Tibial artery (tissue), 4 donors: ENCODE data around the gene AFF4.

Experiments
- DNase-seq, 2 donors: peaks; one replicate each; pipeline ENCODE4 v3.0.0-alpha.2; 2019
- H3K27ac ChIP-seq, 2 donors: fragments of 200-600 bp; sonication (generic) in 1 of 2; 1 replicate in 1 of 2; 2 replicates in 1 of 2; pipeline ENCODE4 v1.5.1; 2018 to 2019; ENCODE audit warnings: mild to moderate bottlenecking in 1 of 2
- H3K27me3 ChIP-seq, 2 donors: fragments of 200-600 bp; sonication (generic) in 1 of 2; one replicate each; pipeline versions ENCODE4 v1.5.1 to v1.6.0; 2016 to 2019
- H3K36me3 ChIP-seq, 3 donors: fragments of 200-600 bp; sonication (generic) in 2 of 3; one replicate each; pipeline ENCODE4 v1.5.1; 2016 to 2019; ENCODE audit warnings: mild to moderate bottlenecking in 2 of 3
- H3K4me1 ChIP-seq, 4 donors: fragments of 200-600 bp; sonication (generic) in 2 of 4; 1 replicate in 3 of 4; 2 replicates in 1 of 4; pipeline ENCODE4 v1.5.1; 2016 to 2019
- H3K4me3 ChIP-seq, 2 donors: fragments of 200-600 bp; sonication (generic) in 1 of 2; 1 replicate in 1 of 2; 2 replicates in 1 of 2; pipeline ENCODE4 v1.5.1; 2018 to 2019; ENCODE audit warnings: mild to moderate bottlenecking in 2 of 2
- H3K9me3 ChIP-seq, 3 donors: fragments of 200-600 bp; sonication (generic) in 1 of 3; one replicate each; pipeline ENCODE4 v1.5.1; 2016 to 2019
- intact Hi-C: fragments of 100-400 bp; cut with DNase I; formaldehyde crosslinking; loops from one replicate; pipeline ENCODE4 v1.15.0; 2023; ENCODE audit warnings: low total_unique reads
- TF ChIP-seq, protein P1 (sequence below), 2 experiments: fragments of 200-600 bp in 1 of 2; fragments of 450-650 bp in 1 of 2; IDR thresholded peaks; one replicate each; pipeline ENCODE4 v1.5.1; 2017 to 2019; ENCODE audit warnings: antibody characterized with exemption in 2 of 2, mild to moderate bottlenecking in 1 of 2, moderate library complexity in 1 of 2

AFF4 gene

DNA sequence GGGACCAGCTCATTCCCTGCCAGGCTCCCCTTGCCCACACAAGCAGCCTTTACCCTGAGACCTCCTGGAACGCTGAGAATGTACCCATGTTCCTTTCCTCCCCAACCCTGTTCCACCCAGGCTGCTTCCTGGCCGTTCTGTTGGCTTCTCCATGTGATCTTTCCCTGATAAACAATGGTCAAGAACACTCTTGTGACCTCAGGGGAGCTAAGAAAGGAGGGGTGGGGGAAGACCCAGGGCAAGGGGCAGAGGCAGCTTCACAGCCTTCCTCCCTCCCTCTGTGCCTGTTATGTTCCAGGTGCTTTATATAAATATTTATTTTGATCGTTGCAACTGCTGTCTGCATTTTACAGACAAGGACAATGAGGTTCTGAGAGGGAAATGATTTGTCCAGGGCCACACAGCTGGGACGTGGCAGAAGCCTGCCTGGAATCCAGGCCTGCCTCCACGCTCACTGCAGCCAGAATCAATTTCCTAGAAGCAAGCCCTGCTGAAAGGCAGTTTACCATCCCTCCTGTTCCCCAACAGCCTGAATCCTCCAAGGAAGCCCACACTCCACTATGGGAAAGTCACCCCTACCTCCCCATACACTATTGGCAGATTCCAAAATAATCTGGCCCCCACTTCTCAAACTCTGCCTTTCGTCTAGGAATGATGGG, 136.9 kb downstream of the AFF4 start:
- no peaks in the 10 kb centered on the region for H3K9me3 ChIP-seq
- no peak overlapping the region for H3K4me3 ChIP-seq
- DNase-seq, result no peak
- H3K4me1 ChIP-seq, result peaks cover 0 to 29% (median 23%) of the 10 kb centered on the region in 4 donors
- TF ChIP-seq, protein P1, sequence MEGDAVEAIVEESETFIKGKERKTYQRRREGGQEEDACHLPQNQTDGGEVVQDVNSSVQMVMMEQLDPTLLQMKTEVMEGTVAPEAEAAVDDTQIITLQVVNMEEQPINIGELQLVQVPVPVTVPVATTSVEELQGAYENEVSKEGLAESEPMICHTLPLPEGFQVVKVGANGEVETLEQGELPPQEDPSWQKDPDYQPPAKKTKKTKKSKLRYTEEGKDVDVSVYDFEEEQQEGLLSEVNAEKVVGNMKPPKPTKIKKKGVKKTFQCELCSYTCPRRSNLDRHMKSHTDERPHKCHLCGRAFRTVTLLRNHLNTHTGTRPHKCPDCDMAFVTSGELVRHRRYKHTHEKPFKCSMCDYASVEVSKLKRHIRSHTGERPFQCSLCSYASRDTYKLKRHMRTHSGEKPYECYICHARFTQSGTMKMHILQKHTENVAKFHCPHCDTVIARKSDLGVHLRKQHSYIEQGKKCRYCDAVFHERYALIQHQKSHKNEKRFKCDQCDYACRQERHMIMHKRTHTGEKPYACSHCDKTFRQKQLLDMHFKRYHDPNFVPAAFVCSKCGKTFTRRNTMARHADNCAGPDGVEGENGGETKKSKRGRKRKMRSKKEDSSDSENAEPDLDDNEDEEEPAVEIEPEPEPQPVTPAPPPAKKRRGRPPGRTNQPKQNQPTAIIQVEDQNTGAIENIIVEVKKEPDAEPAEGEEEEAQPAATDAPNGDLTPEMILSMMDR (IDR thresholded peaks at IDR 0.05), result no peak
- intact Hi-C loops, result no loop called here
- H3K27me3 ChIP-seq, result peaks cover 0 to 7% of the 10 kb centered on the region in 2 donors
- no peak overlapping the region for H3K27ac ChIP-seq
- H3K36me3 ChIP-seq, result peaks cover 0 to 14% (median 0%) of the 10 kb centered on the region in 3 donors

DNA sequence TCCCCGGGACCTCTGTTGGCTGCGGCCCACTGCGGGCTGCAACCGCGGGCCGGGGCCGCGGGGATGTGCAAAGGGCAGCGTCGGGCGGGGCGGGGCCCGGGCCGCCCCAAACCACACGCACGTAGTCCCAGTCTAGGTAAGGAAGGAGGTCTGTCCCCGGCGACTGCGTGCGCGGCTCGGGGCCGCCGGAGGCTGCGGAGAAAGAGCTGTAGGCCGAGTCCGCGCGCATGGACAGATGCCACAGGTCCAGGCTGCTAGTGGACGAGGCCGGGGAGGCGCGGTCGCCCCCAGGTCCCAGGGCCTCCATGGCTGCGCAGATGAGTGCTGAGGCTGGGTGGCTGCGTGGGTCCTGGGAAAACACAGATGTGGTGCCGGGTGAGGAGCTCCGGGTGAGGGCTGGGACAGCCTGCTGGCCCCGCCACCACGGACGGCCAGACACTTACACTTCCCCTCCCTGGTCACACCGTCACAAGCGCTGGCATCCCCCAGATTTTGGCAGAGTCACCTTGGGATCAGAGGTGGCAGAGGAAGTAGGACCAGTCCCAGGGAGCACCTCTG, 137.5 kb downstream of the AFF4 start:
- intact Hi-C loops, result no loop called here
- Histone ChIP-seq H3K27ac (no peak overlapping the region), H3K27me3 (peaks cover 0 to 7% of the 10 kb centered on the region in 2 donors), H3K4me1 (peaks cover 0 to 28% (median 21%) of the 10 kb centered on the region in 4 donors), H3K36me3 (peaks cover 0 to 14% (median 0%) of the 10 kb centered on the region in 3 donors), H3K9me3 (no peaks in the 10 kb centered on the region), H3K4me3 (peak overlapping the region; percentile 13 to 23)
- DNase-seq, result no peak
- TF ChIP-seq, protein P1 (IDR thresholded peaks at IDR 0.05), result no peak
